Keratinocyte (primary cell): ENCODE results near the gene RALGPS1. TPM values are rescaled to one million over a fixed set of nuclear protein-coding genes. Genes with fewer than 3 reads are reported as not detected.

ENCODE experiments used
- DNase-seq: peaks from one replicate; pipeline ENCODE4 v3.0.0-alpha.2; 2011; ENCODE audit warnings: low read depth, missing footprints, low spot score
- FAIRE-seq: peaks from 2 replicates; lab custom pipeline; 2011; peaks lifted over from hg19 to GRCh38; lab: Jason Lieb, UNC
- H2AFZ ChIP-seq: 2 replicates; pipeline ENCODE4 v1.6.0; 2012; ENCODE audit warnings: low read length, control low read depth, inconsistent platforms; ENCODE audit not compliant: control insufficient read depth
- H3K27ac ChIP-seq: 2 replicates; pipeline ENCODE4 v1.5.1; 2011; ENCODE audit warnings: low read length; ENCODE audit not compliant: control insufficient read depth, insufficient read depth
- H3K27me3 ChIP-seq: 3 replicates; pipeline ENCODE4 v1.6.0; 2011; ENCODE audit warnings: low read length; ENCODE audit not compliant: control insufficient read depth, insufficient read depth; ENCODE audit errors: extremely low read depth
- H3K36me3 ChIP-seq, 2 experiments: 2 replicates in 1 of 2; 3 replicates in 1 of 2; pipeline ENCODE4 v1.5.1; 2011; ENCODE audit warnings: low read length in 2 of 2, mild to moderate bottlenecking in 1 of 2; ENCODE audit not compliant: control insufficient read depth in 2 of 2, insufficient read depth in 2 of 2; ENCODE audit errors: extremely low read depth in 1 of 2
- H3K4me1 ChIP-seq: 3 replicates; pipeline ENCODE4 v1.5.1; 2011; ENCODE audit warnings: low read length; ENCODE audit not compliant: control insufficient read depth, insufficient read depth; ENCODE audit errors: extremely low read depth
- H3K4me2 ChIP-seq: 3 replicates; pipeline ENCODE4 v1.6.0; 2011; ENCODE audit warnings: low read depth, low read length; ENCODE audit not compliant: control insufficient read depth, insufficient read depth; ENCODE audit errors: extremely low read depth
- H3K4me3 ChIP-seq, 3 experiments: fragments of 200-600 bp in 1 of 3; sonication (generic) in 1 of 3; 2 replicates in 2 of 3; 3 replicates in 1 of 3; pipeline ENCODE4 v1.5.1; 2011 to 2016; ENCODE audit warnings: low read length in 3 of 3, mild to moderate bottlenecking in 3 of 3, control low read depth in 2 of 3, inconsistent platforms in 1 of 3, low read depth in 1 of 3, mixed read lengths in 1 of 3, mixed run types in 1 of 3, moderate library complexity in 1 of 3; ENCODE audit not compliant: control insufficient read depth in 2 of 3, insufficient read depth in 2 of 3; ENCODE audit errors: extremely low read depth in 1 of 3
- H3K79me2 ChIP-seq: 2 replicates; pipeline ENCODE4 v1.6.0; 2012; ENCODE audit warnings: low read length; ENCODE audit not compliant: control insufficient read depth, insufficient read depth
- H3K9ac ChIP-seq: 3 replicates; pipeline ENCODE4 v1.6.0; 2011; ENCODE audit warnings: low read length; ENCODE audit not compliant: control insufficient read depth, insufficient read depth; ENCODE audit errors: extremely low read depth
- H3K9me1 ChIP-seq: 3 replicates; pipeline ENCODE4 v1.6.0; 2011; ENCODE audit warnings: low read length; ENCODE audit not compliant: control insufficient read depth, insufficient read depth; ENCODE audit errors: extremely low read depth
- H3K9me3 ChIP-seq: 2 replicates; pipeline ENCODE4 v1.5.1; 2012; ENCODE audit warnings: low read depth, low read length; ENCODE audit not compliant: control insufficient read depth
- H4K20me1 ChIP-seq: 3 replicates; pipeline ENCODE4 v1.6.0; 2011; ENCODE audit warnings: low read length; ENCODE audit not compliant: control insufficient read depth, insufficient read depth; ENCODE audit errors: extremely low read depth
- EZH2 ChIP-seq: IDR thresholded peaks from one replicate; pipeline ENCODE4 v1.6.1; 2012; ENCODE audit warnings: inconsistent platforms, mild to moderate bottlenecking, low read length, moderate library complexity
- dilution Hi-C: fragments of 300-500 bp; cut with MboI; formaldehyde crosslinking; loops from one replicate; pipeline ENCODE4 v1.7.0; 2020; ENCODE audit warnings: low sequenced_read_pairs; ENCODE audit not compliant: extremely low pct_ligation_motif_present
- polyA plus RNA-seq, 5 experiments: library from polyadenylated mRNA; depleted of rRNA in 3 of 5; stranded (reverse) in 3 of 5; stranded (forward) in 1 of 5; unstranded in 1 of 5; fragments of >200 nt; gene quantifications; 1 replicate in 1 of 5; 2 replicates in 3 of 5; 3 replicates in 1 of 5; pipeline versions ENCODE4 v1.2.1 to v1.2.3, GENCODE V29; 2011 to 2012; ENCODE audit warnings: missing spikeins in 2 of 5, low read depth in 1 of 5, low replicate concordance in 1 of 5
- TF ChIP-seq, protein P1 (sequence below), 3 experiments: IDR thresholded peaks in 1 of 3; conservative IDR thresholded peaks in 1 of 3; optimal IDR thresholded peaks in 1 of 3; 2 replicates in 2 of 3; 3 replicates in 1 of 3; pipeline versions ENCODE3 to v1.5.1; 2011; ENCODE audit warnings: low read length in 3 of 3, mild to moderate bottlenecking in 3 of 3, moderate library complexity in 2 of 3, control low read depth in 1 of 3, inconsistent platforms in 1 of 3; ENCODE audit not compliant: insufficient read depth in 2 of 3; ENCODE audit errors: extremely low read depth in 1 of 3

RALGPS1 gene
- polyA plus RNA-seq, 1 donor (not counting 4 experiments of a cell fraction or from before 2014, with no cell fraction given), result 0.56 TPM

DNA sequence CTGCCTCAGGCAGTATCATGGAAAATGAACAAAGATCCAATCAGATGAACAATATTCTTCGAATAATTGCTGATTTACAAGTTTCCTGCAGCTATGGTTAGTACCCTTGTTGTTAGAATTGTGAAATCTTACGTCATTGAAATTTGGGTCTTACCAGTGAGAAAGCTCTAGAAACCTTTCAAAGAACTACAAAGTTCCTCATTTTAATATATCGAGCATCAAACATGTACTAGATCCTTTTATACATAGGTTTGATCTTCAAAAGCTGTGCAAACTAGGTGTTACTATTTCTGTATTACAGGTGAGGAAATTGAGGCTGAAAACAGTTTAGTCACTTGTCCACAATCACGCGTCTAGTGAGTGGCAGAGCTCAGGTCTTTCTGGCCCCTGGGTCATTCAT lies 251.5 kb downstream of the RALGPS1 start:
- Histone ChIP-seq H3K36me3 (no peaks in the 10 kb centered on the region), H3K4me2 (no peak overlapping the region), H3K27me3 (no peaks in the 10 kb centered on the region), H3K27ac (peak overlapping the region; percentile 10), H2AFZ (no peak overlapping the region), H3K9me3 (no peaks in the 10 kb centered on the region), H3K4me1 (peaks cover 37% of the 10 kb centered on the region), H4K20me1 (no peaks in the 10 kb centered on the region), H3K9me1 (no peaks in the 10 kb centered on the region), H3K79me2 (no peaks in the 10 kb centered on the region), H3K4me3 (no peak overlapping the region), H3K9ac (no peak overlapping the region)
- no peak for TF ChIP-seq EZH2
- TF ChIP-seq, protein P1, sequence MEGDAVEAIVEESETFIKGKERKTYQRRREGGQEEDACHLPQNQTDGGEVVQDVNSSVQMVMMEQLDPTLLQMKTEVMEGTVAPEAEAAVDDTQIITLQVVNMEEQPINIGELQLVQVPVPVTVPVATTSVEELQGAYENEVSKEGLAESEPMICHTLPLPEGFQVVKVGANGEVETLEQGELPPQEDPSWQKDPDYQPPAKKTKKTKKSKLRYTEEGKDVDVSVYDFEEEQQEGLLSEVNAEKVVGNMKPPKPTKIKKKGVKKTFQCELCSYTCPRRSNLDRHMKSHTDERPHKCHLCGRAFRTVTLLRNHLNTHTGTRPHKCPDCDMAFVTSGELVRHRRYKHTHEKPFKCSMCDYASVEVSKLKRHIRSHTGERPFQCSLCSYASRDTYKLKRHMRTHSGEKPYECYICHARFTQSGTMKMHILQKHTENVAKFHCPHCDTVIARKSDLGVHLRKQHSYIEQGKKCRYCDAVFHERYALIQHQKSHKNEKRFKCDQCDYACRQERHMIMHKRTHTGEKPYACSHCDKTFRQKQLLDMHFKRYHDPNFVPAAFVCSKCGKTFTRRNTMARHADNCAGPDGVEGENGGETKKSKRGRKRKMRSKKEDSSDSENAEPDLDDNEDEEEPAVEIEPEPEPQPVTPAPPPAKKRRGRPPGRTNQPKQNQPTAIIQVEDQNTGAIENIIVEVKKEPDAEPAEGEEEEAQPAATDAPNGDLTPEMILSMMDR (optimal IDR thresholded peaks at IDR 0.05 in 1 of 3, IDR thresholded peaks at IDR 0.05 in 1 of 3, conservative IDR thresholded peaks at IDR 0.05 in 1 of 3; ENCODE audit: extremely low read depth in 1 of 3, insufficient read depth in 2 of 3, low read length in 3 of 3), result no peak
- FAIRE-seq (no peak), DNase-seq (no peak)
- dilution Hi-C loops, result no loop called here

DNA sequence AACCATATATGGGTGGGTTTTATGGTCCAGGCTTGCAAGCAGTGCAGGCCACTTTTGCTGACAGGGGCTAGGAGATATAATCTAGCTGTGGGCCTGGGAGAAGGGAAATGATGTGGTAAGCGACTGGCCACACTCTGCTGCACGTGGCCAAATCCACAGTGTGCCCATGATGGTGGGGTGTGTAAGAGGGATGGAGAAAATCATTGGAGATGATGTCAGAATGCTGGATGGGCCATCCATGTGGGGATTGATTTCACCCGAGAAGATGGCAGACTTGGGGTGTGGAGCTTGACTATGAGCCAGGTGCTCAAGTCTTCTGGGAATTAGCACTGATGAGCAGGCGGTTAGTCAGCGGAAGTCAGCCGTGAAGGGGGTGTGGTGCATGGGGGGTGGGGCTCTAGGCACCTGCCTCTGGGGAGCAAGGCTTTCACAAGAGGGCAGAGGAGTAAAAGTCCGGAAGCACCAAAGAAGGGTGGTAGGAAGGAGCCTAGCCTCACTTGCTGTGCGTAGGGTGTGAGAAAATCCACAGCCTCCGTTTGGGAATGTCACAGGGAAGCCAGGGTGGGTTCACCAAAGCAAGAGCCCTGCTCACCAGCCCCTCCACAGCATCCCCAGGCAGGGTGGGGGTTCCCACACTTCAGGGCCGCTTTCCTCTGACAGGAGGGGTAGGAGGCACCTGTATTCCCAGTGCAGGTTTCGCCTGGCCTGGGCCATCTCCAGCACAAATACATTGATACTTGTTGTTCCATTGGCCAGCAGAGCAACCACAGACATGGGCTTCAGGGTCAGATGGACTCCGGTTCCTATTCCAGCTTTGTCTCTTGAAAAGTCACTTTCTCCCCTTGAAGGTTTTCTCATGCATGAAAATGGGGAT lies 252.3 kb downstream of the RALGPS1 start:
- no peaks in the 10 kb centered on the region for H3K27me3 ChIP-seq
- FAIRE-seq (peak; percentile 72), DNase-seq (peak; percentile 83)
- H3K4me2 ChIP-seq, result peak overlapping the region; percentile 29
- H4K20me1 ChIP-seq, result no peaks in the 10 kb centered on the region
- no peak for TF ChIP-seq EZH2
- TF ChIP-seq, protein P1 (optimal IDR thresholded peaks at IDR 0.05 in 1 of 3, IDR thresholded peaks at IDR 0.05 in 1 of 3, conservative IDR thresholded peaks at IDR 0.05 in 1 of 3; ENCODE audit: extremely low read depth in 1 of 3, insufficient read depth in 2 of 3, low read length in 3 of 3), result no peak
- H3K4me1 ChIP-seq, result peaks cover 35% of the 10 kb centered on the region
- H3K9me1 ChIP-seq, result no peaks in the 10 kb centered on the region
- H2AFZ ChIP-seq, result peak overlapping the region; percentile 1
- no peaks in the 10 kb centered on the region for H3K79me2 ChIP-seq
- H3K27ac ChIP-seq, result peak overlapping the region; percentile 10
- H3K9ac ChIP-seq, result no peak overlapping the region
- H3K4me3 ChIP-seq, result no peak overlapping the region
- H3K9me3 ChIP-seq, result no peaks in the 10 kb centered on the region
- dilution Hi-C loops, result no loop called here
- no peaks in the 10 kb centered on the region for H3K36me3 ChIP-seq
